WTC11 (cell line): ENCODE data around the gene PSMA3.
A peak's percentile ranks its signal among the peaks of the same experiment; 100 is the strongest.

Experiments
- AR ChIP-seq: fragments of 250-450 bp; sonication (Bioruptor Pico); IDR thresholded peaks from 2 replicates; pipeline ENCODE4 v1.9.0; 2021; ENCODE audit warnings: mild to moderate bottlenecking
- CTCF ChIP-seq: fragments of 200-600 bp; IDR thresholded peaks from 2 replicates; pipeline ENCODE4 v1.8.0; 2022; ENCODE audit warnings: antibody characterized with exemption
- ESRRA ChIP-seq: sonication (generic); formaldehyde crosslinking; IDR thresholded peaks from 2 replicates; pipeline ENCODE4 v1.8.1; 2022; ENCODE audit warnings: mild to moderate bottlenecking, missing genetic modification reagents, borderline replicate concordance
- JUN ChIP-seq: sonication (generic); formaldehyde crosslinking; IDR thresholded peaks from 2 replicates; pipeline ENCODE4 v1.8.0; 2023; ENCODE audit warnings: mild to moderate bottlenecking, missing genetic modification reagents
- NFE2L1 ChIP-seq: sonication (generic); formaldehyde crosslinking; IDR thresholded peaks from 2 replicates; pipeline ENCODE4 v1.8.1; 2023; ENCODE audit warnings: missing genetic modification reagents
- SP1 ChIP-seq: sonication (generic); formaldehyde crosslinking; conservative IDR thresholded peaks from 2 replicates; pipeline ENCODE4 v1.8.1; 2022; ENCODE audit warnings: missing genetic modification reagents
- USF2 ChIP-seq: sonication (generic); formaldehyde crosslinking; IDR thresholded peaks from 2 replicates; pipeline ENCODE4 v1.8.1; 2023; ENCODE audit warnings: mild to moderate bottlenecking, missing genetic modification reagents, moderate library complexity
- ZNF232 ChIP-seq: sonication (generic); formaldehyde crosslinking; IDR thresholded peaks from 2 replicates; pipeline ENCODE4 v1.8.0; 2022; ENCODE audit warnings: mild to moderate bottlenecking, missing genetic modification reagents
- ZNF263 ChIP-seq: sonication (generic); formaldehyde crosslinking; IDR thresholded peaks from 2 replicates; pipeline ENCODE4 v1.8.1; 2022; ENCODE audit warnings: low read depth, mild to moderate bottlenecking, moderate library complexity, missing genetic modification reagents
- ZNF416 ChIP-seq: fragments of 250-450 bp; sonication (Bioruptor Pico); IDR thresholded peaks from 2 replicates; pipeline ENCODE4 v1.9.0; 2021; ENCODE audit warnings: mild to moderate bottlenecking, inconsistent platforms
- TF ChIP-seq, protein P1 (sequence below): fragments of 250-450 bp; sonication (Bioruptor Pico); IDR thresholded peaks from 2 replicates; pipeline ENCODE4 v1.9.0; 2021; ENCODE audit warnings: mild to moderate bottlenecking
- TF ChIP-seq, protein P2 (sequence below): sonication (generic); formaldehyde crosslinking; IDR thresholded peaks from 2 replicates; pipeline ENCODE4 v1.8.0; 2022; ENCODE audit warnings: mild to moderate bottlenecking, missing genetic modification reagents

DNA sequence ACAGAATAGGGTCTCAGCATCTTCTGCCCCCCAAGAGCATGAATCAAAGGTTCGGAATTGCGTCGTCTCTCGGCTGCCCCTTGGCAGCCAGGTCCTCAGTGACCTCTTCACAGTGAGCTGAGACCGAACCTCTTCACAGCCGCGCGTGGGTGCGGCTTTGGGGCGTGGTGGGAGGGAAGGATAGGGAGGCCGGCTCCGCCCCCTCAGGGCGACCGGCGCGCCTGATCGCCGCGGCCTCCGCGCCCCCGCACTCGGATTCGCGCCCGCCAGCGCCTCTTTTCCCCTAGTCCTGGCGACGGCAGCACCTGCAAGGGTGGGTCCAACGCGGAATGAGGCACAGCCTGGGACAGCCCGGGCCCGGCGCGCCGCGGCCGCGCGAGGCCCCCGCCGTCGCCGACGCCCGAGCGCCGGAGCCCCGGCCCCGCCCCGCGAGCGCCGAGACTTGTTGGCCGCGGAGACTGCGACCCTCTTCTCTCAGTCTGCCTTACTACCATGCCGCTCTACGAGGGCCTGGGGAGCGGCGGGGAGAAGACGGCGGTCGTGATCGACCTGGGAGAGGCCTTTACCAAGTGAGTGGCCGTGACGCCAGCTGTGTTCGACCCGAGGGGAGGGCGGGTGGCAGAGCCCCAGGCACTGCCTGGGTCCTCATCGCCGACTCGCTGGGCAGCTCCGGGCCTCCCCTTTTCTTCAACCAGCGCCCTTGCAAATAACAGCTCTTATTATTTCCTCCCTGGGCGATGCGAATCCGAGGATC is 44.7 kb upstream of the PSMA3 start, which contains the start of gene ACTR10:
- TF ChIP-seq CTCF (no peak), USF2 (CRISPR knock-in tag) (no peak; the same call in 1 of the 2 replicates), JUN (CRISPR knock-in tag) (no peak), AR (CRISPR knock-in tag) (no peak), NFE2L1 (CRISPR knock-in tag) (no peak), ZNF416 (CRISPR knock-in tag) (no peak), ZNF232 (CRISPR knock-in tag) (no peak), ZNF263 (CRISPR knock-in tag) (no peak), SP1 (CRISPR knock-in tag) (peak; percentile 87), ESRRA (CRISPR knock-in tag) (no peak)
- TF ChIP-seq, protein P1, sequence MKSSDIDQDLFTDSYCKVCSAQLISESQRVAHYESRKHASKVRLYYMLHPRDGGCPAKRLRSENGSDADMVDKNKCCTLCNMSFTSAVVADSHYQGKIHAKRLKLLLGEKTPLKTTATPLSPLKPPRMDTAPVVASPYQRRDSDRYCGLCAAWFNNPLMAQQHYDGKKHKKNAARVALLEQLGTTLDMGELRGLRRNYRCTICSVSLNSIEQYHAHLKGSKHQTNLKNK (CRISPR knock-in tag), result no peak
- TF ChIP-seq, protein P2, sequence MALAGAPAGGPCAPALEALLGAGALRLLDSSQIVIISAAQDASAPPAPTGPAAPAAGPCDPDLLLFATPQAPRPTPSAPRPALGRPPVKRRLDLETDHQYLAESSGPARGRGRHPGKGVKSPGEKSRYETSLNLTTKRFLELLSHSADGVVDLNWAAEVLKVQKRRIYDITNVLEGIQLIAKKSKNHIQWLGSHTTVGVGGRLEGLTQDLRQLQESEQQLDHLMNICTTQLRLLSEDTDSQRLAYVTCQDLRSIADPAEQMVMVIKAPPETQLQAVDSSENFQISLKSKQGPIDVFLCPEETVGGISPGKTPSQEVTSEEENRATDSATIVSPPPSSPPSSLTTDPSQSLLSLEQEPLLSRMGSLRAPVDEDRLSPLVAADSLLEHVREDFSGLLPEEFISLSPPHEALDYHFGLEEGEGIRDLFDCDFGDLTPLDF (CRISPR knock-in tag), result no peak
